GM21526 (cell line): ENCODE data around the gene XIAP.
"Not testable (repeated sequence)": the region's sequence is repeated elsewhere in the genome, so short reads cannot be mapped to it uniquely, and the experiment has no call there.

Source experiments
- ATAC-seq: cut with Tn5 transposase; IDR thresholded peaks from one replicate; pipeline ENCODE4 v1.9.1; 2021; ENCODE audit warnings: moderate library complexity; ENCODE audit not compliant: unreplicated experiment, low FRiP score

The XIAP gene

DNA sequence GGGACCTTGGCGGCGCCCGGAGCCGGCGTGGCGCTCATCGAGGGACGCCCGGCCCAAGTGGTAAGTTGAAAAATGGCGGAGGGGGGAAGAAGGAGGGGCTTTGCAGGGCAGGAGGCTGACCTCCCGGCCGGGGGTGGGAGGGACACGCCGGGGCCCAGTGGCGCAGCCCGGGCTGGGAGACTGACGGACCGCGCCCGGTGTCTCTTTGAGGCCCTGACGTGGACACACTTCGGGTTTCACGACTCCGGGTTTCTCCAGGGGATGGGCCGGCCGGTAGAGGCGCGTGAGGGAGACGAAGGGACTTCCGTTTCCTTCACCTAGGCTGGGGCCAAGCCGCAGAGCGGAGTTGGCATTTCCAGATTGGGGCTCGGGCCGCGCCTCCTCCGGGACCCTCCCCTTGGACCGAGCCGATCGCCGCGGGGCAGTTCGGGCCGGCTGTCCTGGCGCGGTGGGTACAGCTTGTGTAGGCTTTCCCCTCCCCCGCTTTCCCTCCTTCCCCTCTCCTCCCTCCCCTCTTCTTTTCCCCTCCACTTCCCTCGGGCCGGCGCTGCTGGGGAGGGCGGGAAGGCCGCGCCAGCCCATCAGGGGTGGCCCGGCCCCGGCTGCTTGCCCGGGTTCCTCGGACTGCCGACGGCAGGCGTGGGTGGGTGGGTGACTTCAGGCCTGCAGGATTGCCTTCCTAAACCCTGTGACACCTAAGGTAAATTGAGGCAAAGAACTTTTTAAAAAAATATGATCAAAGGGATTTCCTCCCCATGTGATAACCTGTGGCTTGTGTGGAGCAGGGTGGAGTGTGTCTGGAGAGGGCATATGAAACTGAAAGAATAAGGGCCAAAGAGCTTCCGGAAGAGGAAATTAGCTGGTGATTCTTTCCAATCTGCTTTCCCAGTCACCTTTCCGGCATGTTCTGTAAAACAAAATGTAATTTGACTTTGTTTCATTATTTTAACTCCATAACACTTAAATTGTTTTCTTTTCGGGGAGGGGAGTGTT lies at the start of gene XIAP:
Gene XIAP, plus strand, starts transcription at position 208 of the 993 bp plus-strand sequence. CDS start 25,610 bp downstream, outside the sequence.
- peak; percentile 69 for ATAC-seq

GRCh38 chrX:123814343-123814742 lies 45.5 kb upstream of the XIAP start:
- ATAC-seq = no peak

- not testable (repeated sequence) for ATAC-seq
Measured at GRCh38 chrX:123814934-123815394, 44.9 kb upstream of the XIAP start.

DNA sequence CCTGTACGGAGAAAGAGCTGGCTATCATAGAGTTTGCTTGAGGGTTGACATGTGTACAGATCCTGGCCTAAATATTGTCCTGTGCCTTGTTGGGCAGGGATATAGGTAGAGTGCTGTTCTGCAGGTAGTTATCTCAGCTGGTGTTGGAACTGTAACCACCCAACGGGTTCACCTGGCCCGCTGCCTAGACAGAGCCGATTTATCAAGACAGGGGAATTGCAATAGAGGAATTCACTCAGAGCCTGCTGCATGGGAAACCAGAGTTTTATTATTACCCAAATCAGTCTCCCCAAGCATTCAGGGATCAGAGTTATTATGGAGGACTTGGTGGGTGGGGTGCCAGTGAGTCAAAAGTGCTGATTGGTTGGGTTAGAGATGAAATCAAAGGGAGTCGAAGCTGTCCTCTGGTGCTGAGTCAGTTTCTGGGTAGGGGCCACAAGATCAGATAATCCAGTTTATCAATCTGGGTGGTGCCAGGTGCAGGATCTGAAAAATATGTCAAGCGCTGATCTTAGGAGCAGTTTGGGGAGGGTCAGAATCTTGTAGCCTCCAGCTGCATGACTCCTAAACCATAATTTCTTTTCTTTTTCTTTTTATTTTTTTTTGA lies 42.5 kb upstream of the XIAP start:
- no peak for ATAC-seq

DNA sequence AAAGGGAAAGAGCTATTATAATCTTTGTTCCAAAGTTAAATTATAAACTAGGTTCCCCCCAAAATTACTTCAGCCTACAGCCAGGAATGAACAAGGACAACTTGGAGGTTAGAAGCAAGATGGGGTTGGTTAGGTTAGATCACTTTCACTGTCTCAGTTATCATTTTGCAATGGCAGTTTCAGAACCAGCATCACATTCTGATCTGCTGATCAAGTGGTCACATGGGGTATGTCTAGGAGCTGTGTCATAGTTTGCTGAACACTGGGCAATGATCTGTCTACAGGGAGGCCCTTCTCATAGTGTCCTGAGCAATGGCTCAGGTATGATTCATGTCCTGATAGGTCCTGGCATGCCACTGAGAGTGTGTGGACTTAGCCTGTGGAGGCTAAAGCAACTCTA lies 41.6 kb upstream of the XIAP start:
- no peak for ATAC-seq

GRCh38 chrX:123822965-123823364 lies 36.9 kb upstream of the XIAP start:
- ATAC-seq = no peak

DNA sequence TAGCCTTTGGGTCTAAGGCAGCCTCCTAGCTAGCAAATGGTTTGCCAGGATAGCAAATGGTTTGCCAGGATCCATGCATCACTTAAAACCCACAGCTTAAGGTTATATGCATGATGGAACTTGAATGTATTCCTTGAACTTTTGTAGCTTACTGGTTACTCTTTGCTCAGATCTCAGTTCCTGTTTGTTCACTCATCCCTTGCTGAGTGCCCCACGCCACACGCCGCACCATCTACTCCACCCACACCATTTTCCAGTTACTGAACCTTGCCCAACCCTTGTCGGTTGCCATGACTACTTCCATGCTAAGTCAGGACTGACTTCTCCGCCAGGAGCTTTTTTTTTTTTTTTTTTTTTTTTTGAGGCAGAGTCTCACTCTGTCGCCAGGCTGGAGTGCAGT lies 29.5 kb upstream of the XIAP start:
- ATAC-seq = peak; percentile 54

DNA sequence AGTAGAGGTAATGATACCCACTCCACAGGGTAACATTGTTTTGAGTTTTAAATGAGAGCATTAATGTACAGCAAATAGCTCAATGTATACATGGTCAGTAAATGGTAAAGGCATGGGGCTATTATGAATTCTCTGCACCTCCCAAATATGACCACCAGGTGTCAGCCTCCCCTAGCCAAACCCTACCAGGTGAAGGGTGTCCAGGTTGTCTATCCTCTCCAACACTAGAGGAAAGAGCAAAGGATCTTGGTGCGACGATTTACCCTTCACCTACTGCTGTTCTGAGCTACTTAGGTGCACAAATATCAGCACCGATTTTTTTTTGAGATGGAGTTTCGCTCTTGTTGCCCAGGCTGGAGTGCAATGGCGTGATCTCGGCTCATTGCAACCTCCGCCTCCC lies 26.5 kb upstream of the XIAP start:
- peak; percentile 91 for ATAC-seq

GRCh38 chrX:123834116-123834515 lies 25.7 kb upstream of the XIAP start:
- ATAC-seq = no peak

DNA sequence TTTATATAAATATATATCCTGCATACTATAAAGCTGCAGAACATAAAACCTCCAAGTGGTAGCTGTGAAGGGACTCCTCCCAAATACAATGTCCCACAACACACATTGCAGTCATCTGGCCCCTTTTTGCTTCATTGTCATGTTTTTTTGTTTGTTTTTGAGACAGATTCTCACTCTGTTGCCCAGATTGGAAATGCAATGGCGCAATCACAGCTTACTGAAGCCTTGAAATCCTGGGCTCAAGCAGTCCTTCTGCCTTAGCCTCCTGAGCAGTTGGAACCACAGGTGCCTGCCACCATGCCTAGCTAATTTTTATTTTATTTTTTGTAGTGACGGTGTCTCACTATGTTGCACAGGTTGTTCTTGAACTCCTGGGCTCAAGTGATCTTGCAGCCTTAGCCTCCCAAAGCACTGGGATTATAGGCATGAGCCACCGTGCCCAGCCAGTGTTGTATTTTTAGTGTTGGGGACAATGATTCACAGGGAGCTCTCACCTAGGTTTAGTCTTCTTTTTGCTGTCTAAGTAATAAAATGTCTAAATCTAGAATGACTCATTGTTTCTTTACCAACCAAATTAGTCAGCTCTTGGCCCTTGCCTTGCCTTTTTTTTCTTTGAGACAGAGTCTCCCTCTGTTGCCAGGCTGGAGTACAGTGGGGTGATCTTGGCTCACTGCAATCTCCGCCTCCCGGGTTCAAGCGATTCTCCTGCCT lies 24.0 kb upstream of the XIAP start:
- no peak for ATAC-seq

DNA sequence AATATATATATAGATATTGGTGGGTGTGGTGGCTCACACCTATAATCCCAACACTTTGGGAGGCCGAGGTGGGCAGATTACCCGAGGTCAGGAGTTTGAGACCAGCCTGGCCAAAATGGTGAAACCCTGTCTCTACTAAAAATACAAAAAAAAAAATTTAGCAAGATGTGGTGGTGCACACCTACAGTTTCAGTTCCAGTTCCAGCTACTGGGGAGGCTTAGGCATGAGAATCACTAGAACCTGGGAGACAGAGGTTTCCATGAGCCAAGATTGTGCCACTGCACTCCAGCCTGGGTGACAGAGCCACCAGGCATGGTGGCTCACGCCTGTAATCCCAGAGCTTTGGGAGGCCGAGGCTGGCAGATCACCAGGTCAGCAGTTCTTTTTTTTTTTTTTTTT lies 14.7 kb upstream of the XIAP start:
- not testable (repeated sequence) for ATAC-seq

DNA sequence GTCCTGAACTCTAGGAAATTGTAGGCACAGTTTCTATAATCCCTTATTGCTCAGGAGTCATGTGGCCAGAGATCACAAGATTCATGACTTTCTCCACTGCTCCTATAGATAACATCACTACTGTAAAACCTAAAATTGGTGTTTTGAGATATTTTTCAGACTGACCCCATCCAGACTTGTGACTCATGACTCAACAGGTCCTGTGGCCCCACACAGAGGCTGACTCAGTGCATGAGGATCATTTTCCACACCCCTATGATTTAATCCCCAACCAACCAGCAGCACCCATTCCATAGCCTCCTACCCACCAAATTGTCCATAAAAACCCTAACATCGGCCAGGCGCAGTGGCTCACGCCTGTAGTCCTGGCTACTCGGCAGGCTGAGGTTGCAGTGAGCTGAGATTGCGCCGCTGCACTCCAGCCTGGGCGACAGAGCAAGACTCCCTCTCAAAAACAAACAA lies 13.2 kb upstream of the XIAP start:
- no peak for ATAC-seq

- no peak for ATAC-seq
Measured at GRCh38 chrX:123847056-123847455, 12.8 kb upstream of the XIAP start.

- ATAC-seq = no peak
Measured at GRCh38 chrX:123849096-123849495, 10.8 kb upstream of the XIAP start.

- ATAC-seq = not testable (repeated sequence)
Measured at GRCh38 chrX:123849906-123850305, 9.9 kb upstream of the XIAP start.

DNA sequence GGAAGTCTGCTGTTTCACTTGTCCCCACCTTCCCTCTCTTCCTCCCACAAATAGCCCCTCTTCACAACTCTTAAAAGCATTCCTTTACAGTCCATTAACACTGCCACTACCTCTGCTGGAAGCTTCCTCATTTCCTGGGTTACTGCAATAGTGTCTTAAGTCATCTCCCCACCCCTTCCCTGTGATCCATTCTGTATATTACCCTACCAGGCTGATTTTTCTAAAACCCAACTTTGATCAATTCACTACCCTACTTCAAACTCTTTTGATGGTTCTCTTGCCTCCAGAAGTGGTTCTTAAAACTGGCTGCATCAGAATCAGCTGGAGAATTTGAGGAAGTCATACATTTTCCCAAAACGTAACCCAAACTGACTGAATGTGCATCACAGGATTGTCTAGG lies 8.8 kb upstream of the XIAP start:
- no peak for ATAC-seq

DNA sequence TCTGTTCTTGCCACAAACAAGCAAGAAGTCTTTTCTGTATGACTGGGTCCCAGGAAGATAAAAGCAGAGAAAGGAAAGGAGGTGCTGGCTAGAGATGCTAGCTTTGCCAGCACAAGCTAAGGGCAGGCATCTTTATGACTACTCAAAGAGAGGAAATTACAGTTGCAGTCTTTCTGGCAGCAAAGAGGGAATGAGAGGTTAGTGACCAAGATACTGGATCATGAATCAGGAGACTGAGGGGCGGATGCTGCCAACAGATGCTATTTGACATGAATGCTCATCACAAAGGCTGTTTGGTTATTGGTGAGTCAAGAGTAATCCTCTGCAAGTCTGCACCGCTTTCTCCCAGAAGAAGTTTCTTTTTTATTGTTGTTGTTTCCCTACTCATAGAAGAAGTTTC lies 5.5 kb upstream of the XIAP start:
- no peak for ATAC-seq

DNA sequence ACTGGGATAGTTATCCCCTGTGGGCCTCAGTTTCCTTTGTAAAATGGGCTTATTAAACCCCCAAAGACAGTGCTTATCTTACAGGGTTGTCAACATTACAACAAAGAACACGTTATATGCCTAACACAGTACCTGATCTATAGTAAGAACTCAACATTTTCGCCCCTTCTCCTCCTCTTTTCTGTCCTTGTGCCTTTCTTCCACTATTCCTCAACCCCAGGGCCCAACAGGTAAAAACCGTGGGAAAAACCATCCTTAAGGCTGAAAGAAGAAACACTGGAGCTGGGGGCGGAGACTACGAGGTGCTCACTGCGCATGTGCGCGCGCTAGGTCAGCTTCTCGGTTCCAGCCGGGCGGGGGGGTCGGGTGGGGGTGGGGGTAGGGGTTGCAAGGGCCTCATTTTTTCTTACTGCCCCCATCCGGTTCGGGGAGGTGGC lies 426 bp upstream of the XIAP start:
- peak; percentile 12 for ATAC-seq

DNA sequence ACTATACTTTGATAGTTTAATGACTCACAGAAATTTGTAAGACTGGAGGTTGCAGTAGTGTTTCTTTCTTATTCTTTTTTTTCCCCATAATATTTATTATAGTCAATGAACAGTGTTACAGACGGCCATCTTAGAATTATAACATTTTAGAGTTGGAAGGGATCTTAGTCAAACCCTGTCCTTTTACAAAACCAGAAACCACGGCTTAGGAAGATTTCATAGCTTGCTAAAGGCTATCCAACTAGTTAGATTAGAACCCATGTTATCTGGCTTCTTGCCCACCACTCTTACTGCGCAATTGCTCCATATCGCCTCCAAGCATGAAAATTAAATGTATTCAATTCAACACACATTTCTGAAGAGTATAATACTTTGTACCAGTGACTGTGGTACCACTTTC lies 1.1 kb downstream of the XIAP start:
- no peak for ATAC-seq

DNA sequence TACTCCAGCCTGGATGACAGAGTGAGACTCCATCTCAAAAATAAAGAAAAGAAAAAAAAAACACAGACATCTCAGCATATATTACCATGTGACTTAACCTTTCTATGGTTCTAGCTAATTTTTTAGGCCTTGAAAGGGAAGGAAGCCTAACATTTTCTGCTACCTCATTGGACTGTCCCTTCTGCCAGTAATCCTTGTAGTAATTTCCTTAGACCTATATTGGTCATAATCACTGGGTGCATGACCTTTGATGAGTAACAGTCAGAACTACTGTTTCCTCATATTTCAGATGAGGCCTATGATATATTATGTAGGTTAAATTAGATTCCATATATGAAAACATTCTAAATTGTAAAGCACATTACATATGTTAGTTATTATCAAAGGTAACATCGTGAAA lies 9.6 kb downstream of the XIAP start:
- no peak for ATAC-seq

GRCh38 chrX:123871309-123871708 lies 11.5 kb downstream of the XIAP start:
- no peak for ATAC-seq
